ENCODE measurements around the gene GNAI2.

DNA sequence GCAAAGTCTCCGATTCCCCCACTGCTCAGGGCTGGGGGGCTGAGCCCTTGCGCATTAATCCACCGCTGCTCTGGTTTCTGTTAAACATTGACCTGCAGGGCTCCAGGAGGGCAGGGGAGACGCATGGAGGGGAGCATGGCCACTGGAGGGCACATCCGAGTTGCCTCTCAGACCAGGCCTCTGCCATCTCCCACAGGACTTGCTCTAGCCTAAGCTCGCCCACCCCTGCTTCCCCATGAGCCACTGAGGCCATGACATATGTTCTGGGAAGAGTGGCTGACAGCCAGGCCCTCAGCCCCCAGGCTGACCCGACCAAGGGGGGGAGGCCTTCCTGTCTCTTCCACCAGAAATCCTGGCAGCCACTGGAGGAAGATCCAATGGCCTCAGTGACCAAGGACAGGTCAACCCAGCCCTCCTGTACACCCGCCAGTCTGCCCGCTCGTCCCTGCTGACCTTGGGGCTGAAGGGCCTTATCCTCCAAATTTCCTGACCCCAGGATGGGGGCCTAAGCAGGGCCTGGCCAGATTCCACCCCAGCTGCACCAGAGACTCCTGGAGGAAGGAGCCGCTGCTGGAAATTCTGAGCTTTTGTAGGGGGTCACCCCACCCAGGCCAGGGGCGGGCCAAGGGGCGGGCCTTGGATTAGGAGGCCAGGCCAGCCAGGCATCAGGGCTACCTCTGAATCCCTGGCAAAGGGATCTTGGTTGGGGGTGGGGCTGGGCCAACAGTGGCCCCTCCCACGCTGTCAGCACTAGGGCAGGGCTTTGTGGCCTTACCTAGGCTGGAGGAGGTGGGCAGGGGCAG is 67.2 kb downstream of the GNAI2 start, which contains the start of gene HYAL1:
- TF ChIP-seq POLR2AphosphoS5 (IDR thresholded peaks at IDR 0.05; ENCODE audit: low read depth, low read length) (peak; percentile 40; the same call in 1 of the 2 replicates), SIN3A (IDR thresholded peaks at IDR 0.05; ENCODE audit: borderline replicate concordance, insufficient read depth, low read length) (no peak), TAF1 (IDR thresholded peaks at IDR 0.05; ENCODE audit: borderline replicate concordance, insufficient read depth, low read length) (no peak), FOXP2 (optimal IDR thresholded peaks at IDR 0.05; ENCODE audit: borderline replicate concordance, extremely low read depth, extremely low read length, insufficient read depth) (no peak)
- TF ChIP-seq, protein P1, sequence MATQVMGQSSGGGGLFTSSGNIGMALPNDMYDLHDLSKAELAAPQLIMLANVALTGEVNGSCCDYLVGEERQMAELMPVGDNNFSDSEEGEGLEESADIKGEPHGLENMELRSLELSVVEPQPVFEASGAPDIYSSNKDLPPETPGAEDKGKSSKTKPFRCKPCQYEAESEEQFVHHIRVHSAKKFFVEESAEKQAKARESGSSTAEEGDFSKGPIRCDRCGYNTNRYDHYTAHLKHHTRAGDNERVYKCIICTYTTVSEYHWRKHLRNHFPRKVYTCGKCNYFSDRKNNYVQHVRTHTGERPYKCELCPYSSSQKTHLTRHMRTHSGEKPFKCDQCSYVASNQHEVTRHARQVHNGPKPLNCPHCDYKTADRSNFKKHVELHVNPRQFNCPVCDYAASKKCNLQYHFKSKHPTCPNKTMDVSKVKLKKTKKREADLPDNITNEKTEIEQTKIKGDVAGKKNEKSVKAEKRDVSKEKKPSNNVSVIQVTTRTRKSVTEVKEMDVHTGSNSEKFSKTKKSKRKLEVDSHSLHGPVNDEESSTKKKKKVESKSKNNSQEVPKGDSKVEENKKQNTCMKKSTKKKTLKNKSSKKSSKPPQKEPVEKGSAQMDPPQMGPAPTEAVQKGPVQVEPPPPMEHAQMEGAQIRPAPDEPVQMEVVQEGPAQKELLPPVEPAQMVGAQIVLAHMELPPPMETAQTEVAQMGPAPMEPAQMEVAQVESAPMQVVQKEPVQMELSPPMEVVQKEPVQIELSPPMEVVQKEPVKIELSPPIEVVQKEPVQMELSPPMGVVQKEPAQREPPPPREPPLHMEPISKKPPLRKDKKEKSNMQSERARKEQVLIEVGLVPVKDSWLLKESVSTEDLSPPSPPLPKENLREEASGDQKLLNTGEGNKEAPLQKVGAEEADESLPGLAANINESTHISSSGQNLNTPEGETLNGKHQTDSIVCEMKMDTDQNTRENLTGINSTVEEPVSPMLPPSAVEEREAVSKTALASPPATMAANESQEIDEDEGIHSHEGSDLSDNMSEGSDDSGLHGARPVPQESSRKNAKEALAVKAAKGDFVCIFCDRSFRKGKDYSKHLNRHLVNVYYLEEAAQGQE (IDR thresholded peaks at IDR 0.05; ENCODE audit: insufficient read depth in 1 of 2, low read depth in 2 of 2, low read length in 2 of 2): no peak

Data from PFSK-1 (cell line).